GM19025 (cell line): ENCODE results near the gene OR10J5.

Source experiments
- ATAC-seq: cut with Tn5 transposase; IDR thresholded peaks from one replicate; pipeline ENCODE4 v1.9.1; 2021; ENCODE audit warnings: mild to moderate bottlenecking, low read depth, moderate library complexity; ENCODE audit not compliant: unreplicated experiment

The OR10J5 gene

GRCh38 chr1:159492575-159493323 lies 43.1 kb downstream of the OR10J5 start:
- no peak for ATAC-seq
